ENCODE measurements around the gene GOLGA1.

The GOLGA1 gene

GRCh38 chr9:124831642-124832364 is 109.1 kb downstream of the GOLGA1 start:
- DNase-seq = no peak

GRCh38 chr9:124830593-124830992 is 110.3 kb downstream of the GOLGA1 start:
- no peak for DNase-seq

GRCh38 chr9:124829334-124829669 is 111.6 kb downstream of the GOLGA1 start:
- no peak for DNase-seq

- DNase-seq = no peak
Measured at GRCh38 chr9:124828489-124829333, 112.2 kb downstream of the GOLGA1 start.
